A673 (cell line): ENCODE data around the gene TRIL. TPM values are rescaled to one million over a fixed set of nuclear protein-coding genes. Genes with fewer than 3 reads are reported as not detected.

Source experiments
- BruUV-seq: library from RNA; stranded (reverse); fragments of 400-500 nt; replicated peaks from 2 replicates; lab custom pipeline; 2021; lab: Mats Ljungman, UMichigan
- CTCF ChIA-PET: fragments of 300-600 bp; sonication (Branson Sonifier 250); formaldehyde crosslinking; loops from one replicate; lab custom pipeline; 2022; ENCODE audit warnings: antibody characterized with exemption; lab: Charles Lee
- POLR2A ChIA-PET: fragments of 300-600 bp; sonication (Branson Sonifier 250); formaldehyde crosslinking; loops from one replicate; lab custom pipeline; 2022; ENCODE audit warnings: antibody characterized with exemption; ENCODE audit not compliant: low non-redundant PET; lab: Charles Lee
- DNase-seq: peaks from one replicate; pipeline ENCODE4 v3.0.0-alpha.2; 2015; ENCODE audit warnings: low spot score
- H3K27ac ChIP-seq: fragments of 200-600 bp; sonication (generic); 2 replicates; pipeline ENCODE4 v1.5.1; 2016; ENCODE audit warnings: mixed run types, low read depth, mild to moderate bottlenecking, mixed read lengths, antibody characterized with exemption, low read length; ENCODE audit not compliant: poor library complexity, severe bottlenecking
- H3K27me3 ChIP-seq: fragments of 200-600 bp; sonication (generic); replicated peaks from 2 replicates; pipeline ENCODE4 v1.6.1; 2017; ENCODE audit warnings: mixed run types, low read depth, mild to moderate bottlenecking, mixed read lengths, antibody characterized with exemption, low read length; ENCODE audit not compliant: insufficient read depth, poor library complexity
- H3K36me3 ChIP-seq: fragments of 200-600 bp; sonication (generic); 2 replicates; pipeline ENCODE4 v1.6.1; 2016; ENCODE audit warnings: mixed run types, mild to moderate bottlenecking, mixed read lengths, antibody characterized with exemption, low read length; ENCODE audit not compliant: insufficient read depth, poor library complexity, severe bottlenecking
- H3K4me1 ChIP-seq: fragments of 200-600 bp; sonication (generic); 2 replicates; pipeline ENCODE4 v1.6.1; 2017; ENCODE audit warnings: mixed run types, mild to moderate bottlenecking, mixed read lengths, antibody characterized with exemption, low read length; ENCODE audit not compliant: insufficient read depth, poor library complexity, severe bottlenecking
- H3K4me3 ChIP-seq: fragments of 200-600 bp; sonication (generic); 2 replicates; pipeline ENCODE4 v1.5.1; 2016; ENCODE audit warnings: low read depth, mixed run types, mild to moderate bottlenecking, mixed read lengths, low read length; ENCODE audit not compliant: poor library complexity, severe bottlenecking
- H3K9me3 ChIP-seq: fragments of 200-600 bp; sonication (generic); 2 replicates; pipeline ENCODE4 v1.6.1; 2016; ENCODE audit warnings: mixed run types, low read depth, mild to moderate bottlenecking, mixed read lengths, antibody characterized with exemption, low read length; ENCODE audit not compliant: poor library complexity, severe bottlenecking
- CTCF ChIP-seq: fragments of 300-800, 200-600 bp; sonication (generic); conservative IDR thresholded peaks from 2 replicates; pipeline ENCODE4 v1.5.1; 2017; ENCODE audit warnings: low read depth, mild to moderate bottlenecking, antibody characterized with exemption, low read length, moderate library complexity, mixed read lengths
- EZH2 ChIP-seq: fragments of 200-600 bp; sonication (generic); IDR thresholded peaks from 2 replicates; pipeline ENCODE4 v1.6.1; 2017; ENCODE audit warnings: borderline replicate concordance, low read depth, mild to moderate bottlenecking, mixed read lengths, antibody characterized with exemption, low read length; ENCODE audit not compliant: poor library complexity, severe bottlenecking
- intact Hi-C: fragments of 100-400 bp; cut with micrococcal nuclease; formaldehyde crosslinking; loops from one replicate; pipeline ENCODE4 v1.10.0; 2022; ENCODE audit not compliant: unreplicated experiment
- total RNA-seq: library from RNA; stranded (reverse); gene quantifications from 2 replicates; pipeline ENCODE4 v1.2.3, GENCODE V29; 2021

TRIL gene
- total RNA-seq, 1 experiment from 2014 or later, result 4.8 TPM

- no peak for DNase-seq
- Histone ChIP-seq H3K9me3 (no peaks in the 10 kb centered on the region), H3K4me1 (peaks cover 19% of the 10 kb centered on the region), H3K4me3 (no peak overlapping the region), H3K27ac (no peak overlapping the region), H3K36me3 (no peaks in the 10 kb centered on the region), H3K27me3 (no peaks in the 10 kb centered on the region)
- TF ChIP-seq EZH2, result no peak
- TF ChIP-seq CTCF, result no peak
- intact Hi-C loops, result no loop called here
- no TSS peak for BruUV-seq
- POLR2A ChIA-PET, result no interaction called here
- CTCF ChIA-PET, result no interaction called here
Measured at GRCh38 chr7:28941633-28942032, 16.5 kb downstream of the TRIL start.

GRCh38 chr7:28940741-28941384 lies 17.3 kb downstream of the TRIL start:
- Histone ChIP-seq H3K4me1 (peaks cover 19% of the 10 kb centered on the region), H3K27ac (no peak overlapping the region), H3K9me3 (no peaks in the 10 kb centered on the region), H3K4me3 (no peak overlapping the region), H3K36me3 (no peaks in the 10 kb centered on the region), H3K27me3 (no peaks in the 10 kb centered on the region)
- intact Hi-C loops, result no loop called here
- ChIA-PET POLR2A (no interaction called here), CTCF (no interaction called here)
- no TSS peak for BruUV-seq
- TF ChIP-seq EZH2 (no peak), CTCF (no peak)
- DNase-seq, result no peak

- H3K36me3 ChIP-seq, result no peaks in the 10 kb centered on the region
- no TSS peak for BruUV-seq
- no peak overlapping the region for H3K4me3 ChIP-seq
- intact Hi-C loops, result no loop called here
- H3K4me1 ChIP-seq, result peaks cover 19% of the 10 kb centered on the region
- H3K9me3 ChIP-seq, result no peaks in the 10 kb centered on the region
- POLR2A ChIA-PET, result interaction anchor here (0.5 kb wide), 2 partner anchors 28 to 375 kb away, joined by 3 to 6 read pairs; no protein-coding TSS in a partner anchor
- TF ChIP-seq CTCF, result no peak
- TF ChIP-seq EZH2, result no peak
- H3K27me3 ChIP-seq, result no peaks in the 10 kb centered on the region
- no peak overlapping the region for H3K27ac ChIP-seq
- no peak for DNase-seq
- CTCF ChIA-PET, result no interaction called here
Measured at GRCh38 chr7:28939844-28940544, 18.1 kb downstream of the TRIL start.
